HS-5 (cell line): ENCODE results near the gene CCPG1.

Experiments used
- DNase-seq: peaks from one replicate; pipeline ENCODE4 v3.0.0-alpha.2; 2012; ENCODE audit warnings: low read depth

Gene CCPG1

DNA sequence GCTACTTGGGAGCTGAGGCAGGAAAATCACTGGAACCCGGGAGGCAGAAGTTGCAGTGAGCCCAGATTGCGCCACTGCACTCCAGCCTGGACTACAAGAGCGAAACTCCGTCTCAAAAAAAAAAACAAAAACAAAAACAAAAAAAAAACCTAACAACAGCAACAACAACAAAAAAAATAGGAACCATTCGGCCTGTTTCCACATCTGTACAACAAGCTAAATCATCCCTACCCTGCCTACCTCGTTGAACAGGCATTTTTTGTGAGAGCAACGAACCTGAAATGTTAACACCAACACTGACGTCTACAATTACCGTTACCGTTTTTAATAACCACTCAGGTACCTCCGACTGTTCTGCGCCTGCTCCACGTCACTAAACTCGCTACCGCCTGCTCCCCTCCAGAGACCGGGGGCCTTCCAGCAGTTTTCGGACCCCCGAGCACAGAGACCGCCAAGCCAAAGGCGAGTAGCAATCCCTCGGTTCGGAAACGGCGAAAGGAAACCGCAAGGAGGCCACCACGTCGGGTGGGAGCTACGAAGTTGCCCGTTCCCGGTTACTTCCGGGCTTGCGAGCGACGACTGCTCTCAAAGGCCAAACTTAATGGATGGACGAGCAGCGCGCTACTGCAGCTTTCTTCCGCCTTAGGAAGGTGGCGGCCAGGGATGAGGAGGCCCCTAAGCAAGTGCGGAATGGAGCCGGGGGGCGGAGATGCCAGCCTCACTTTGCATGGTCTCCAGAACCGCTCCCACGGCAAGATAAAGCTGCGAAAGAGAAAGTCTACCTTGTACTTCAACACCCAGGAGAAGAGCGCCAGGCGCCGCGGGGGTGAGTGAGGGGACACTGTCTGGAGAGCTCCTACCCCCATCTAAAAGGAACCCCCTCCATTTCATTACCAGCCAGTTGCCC, 89.3 kb downstream of the CCPG1 start, which contains the start of the genes PIGB and PIGBOS1:
PIGB (plus strand) TSS at position 635 of the 907 bp plus-strand sequence; CDS start at position 664, 29 bp downstream.
PIGBOS1 (minus strand) TSS at position 536 of the 907 bp plus-strand sequence. CDS start 1,331 bp downstream, outside the sequence.
- peak; percentile 68 for DNase-seq
